ENCODE measurements around the gene ADORA2A. TPM values are rescaled to one million over a fixed set of nuclear protein-coding genes. Genes with fewer than 3 reads are reported as not detected.

The ADORA2A gene
- polyA plus RNA-seq, 2 of the 4 experiments (the other 2 are of a cell fraction) = 0.48 to 1.8 TPM

DNA sequence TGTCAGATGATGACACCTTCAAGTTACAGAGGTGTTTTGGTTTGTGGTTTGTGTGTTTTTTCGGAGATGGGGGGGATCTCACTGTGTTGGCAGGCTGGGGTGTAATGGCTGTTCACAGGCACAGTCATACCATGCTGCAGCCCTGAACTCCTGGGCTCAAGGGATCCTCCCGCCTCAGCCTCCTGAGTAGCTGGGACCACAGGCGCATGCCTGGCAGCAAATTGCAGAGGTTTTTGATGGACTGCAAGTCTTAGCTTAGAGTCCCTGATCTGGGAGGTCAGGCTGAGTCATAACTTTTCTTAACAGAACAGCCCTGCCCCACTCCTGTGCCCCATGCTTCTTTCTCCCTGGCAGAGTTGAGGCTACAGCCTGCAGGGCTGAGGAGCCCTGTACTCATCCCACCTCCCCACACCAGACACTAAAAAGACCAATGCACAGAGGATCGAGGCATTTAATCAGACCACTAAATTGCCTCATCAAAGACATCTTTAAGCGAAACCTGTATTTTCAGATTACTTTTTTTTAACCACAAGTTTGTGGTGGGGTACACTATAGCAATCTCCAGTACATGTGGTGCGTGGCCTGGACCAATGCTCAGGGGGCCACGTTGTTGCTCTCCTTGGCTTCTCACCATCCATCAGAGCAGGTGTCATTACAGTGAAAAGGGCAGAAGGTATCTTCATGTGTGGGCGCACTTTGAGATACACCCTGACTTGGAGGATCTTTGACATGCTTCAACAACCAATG, 17.1 kb upstream of the ADORA2A start:
- DNase-seq (ENCODE audit: low read depth in 1 of 2, low spot score in 1 of 2) = no peak
- no peak overlapping the region for H3K4me3 ChIP-seq
- no peak overlapping the region for H3K27ac ChIP-seq
- no peak for FAIRE-seq
- 91% methylated on average over 8 of the region's 8 CpGs for WGBS (ENCODE audit: missing lambda C conversion rate)
- ATAC-seq = peak in 1 of 2 experiments; percentile 35; a peak in 2 of 6 replicates
- TF ChIP-seq ELK1 (IDR thresholded peaks at IDR 0.05; ENCODE audit: low read depth, low read length) (no peak), RNF2 (IDR thresholded peaks at IDR 0.05; ENCODE audit: borderline replicate concordance, low read depth) (no peak), EHF (CRISPR knock-in tag; IDR thresholded peaks at IDR 0.05) (no peak), FOSL2 (IDR thresholded peaks at IDR 0.05) (no peak), FOSL2 (CRISPR knock-in tag; IDR thresholded peaks at IDR 0.05) (no peak), TP53 (CRISPR knock-in tag; IDR thresholded peaks at IDR 0.05) (no peak), ESRRA (IDR thresholded peaks at IDR 0.05; ENCODE audit: borderline replicate concordance, low read length) (no peak), CHD4 (IDR thresholded peaks at IDR 0.05; ENCODE audit: borderline replicate concordance) (no peak), HEYL (CRISPR knock-in tag; IDR thresholded peaks at IDR 0.05) (no peak), ZSCAN20 (CRISPR knock-in tag; IDR thresholded peaks at IDR 0.05) (no peak)
- TF ChIP-seq, protein P1, sequence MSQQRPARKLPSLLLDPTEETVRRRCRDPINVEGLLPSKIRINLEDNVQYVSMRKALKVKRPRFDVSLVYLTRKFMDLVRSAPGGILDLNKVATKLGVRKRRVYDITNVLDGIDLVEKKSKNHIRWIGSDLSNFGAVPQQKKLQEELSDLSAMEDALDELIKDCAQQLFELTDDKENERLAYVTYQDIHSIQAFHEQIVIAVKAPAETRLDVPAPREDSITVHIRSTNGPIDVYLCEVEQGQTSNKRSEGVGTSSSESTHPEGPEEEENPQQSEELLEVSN (IDR thresholded peaks at IDR 0.05; ENCODE audit: borderline replicate concordance, low read depth) = no peak
- no peak overlapping the region for H3K4me2 ChIP-seq
- no peaks in the 10 kb centered on the region for H3K9me3 ChIP-seq
- POLR2A ChIA-PET = no interaction called here
- peaks cover 13% of the 10 kb centered on the region; the same call in 2 of the 3 replicates for H3K4me1 ChIP-seq
- CTCF ChIA-PET = no interaction called here

GRCh38 chr22:24411256-24412004, 16.0 kb upstream of the ADORA2A start:
- CTCF ChIA-PET = interaction anchor here (1.1 to 1.2 kb wide), 3 partner anchors 11 to 13 kb away, joined by 3 to 7 read pairs (median 3); no protein-coding TSS in a partner anchor
- 100% methylated on average over 6 of the region's 10 CpGs for WGBS (ENCODE audit: missing lambda C conversion rate)
- FAIRE-seq (no peak), ATAC-seq (no peak), DNase-seq (ENCODE audit: low read depth in 1 of 2, low spot score in 1 of 2) (no peak)
- POLR2A ChIA-PET = no interaction called here
- H3K4me3 ChIP-seq = no peak overlapping the region
- H3K4me2 ChIP-seq = no peak overlapping the region
- TF ChIP-seq TP53 (CRISPR knock-in tag; IDR thresholded peaks at IDR 0.05) (no peak), CEBPB (IDR thresholded peaks at IDR 0.05) (no peak), HOXA7 (CRISPR knock-in tag; IDR thresholded peaks at IDR 0.05) (no peak), RCOR1 (IDR thresholded peaks at IDR 0.05; ENCODE audit: low read depth, low read length) (no peak), RAD21 (conservative IDR thresholded peaks at IDR 0.05 in 1 of 2, IDR thresholded peaks at IDR 0.05 in 1 of 2) (no peak), HOXB13 (CRISPR knock-in tag; IDR thresholded peaks at IDR 0.05; ENCODE audit: low read depth) (no peak), ZSCAN20 (CRISPR knock-in tag; IDR thresholded peaks at IDR 0.05) (no peak), HMGXB4 (CRISPR knock-in tag; IDR thresholded peaks at IDR 0.05; ENCODE audit: borderline replicate concordance) (no peak), HDAC2 (IDR thresholded peaks at IDR 0.05) (no peak), REST (IDR thresholded peaks at IDR 0.05) (no peak), ELK1 (IDR thresholded peaks at IDR 0.05; ENCODE audit: low read depth, low read length) (no peak), NFE2L2 (conservative IDR thresholded peaks at IDR 0.05; ENCODE audit: low read length) (no peak)
- TF ChIP-seq, protein P2, sequence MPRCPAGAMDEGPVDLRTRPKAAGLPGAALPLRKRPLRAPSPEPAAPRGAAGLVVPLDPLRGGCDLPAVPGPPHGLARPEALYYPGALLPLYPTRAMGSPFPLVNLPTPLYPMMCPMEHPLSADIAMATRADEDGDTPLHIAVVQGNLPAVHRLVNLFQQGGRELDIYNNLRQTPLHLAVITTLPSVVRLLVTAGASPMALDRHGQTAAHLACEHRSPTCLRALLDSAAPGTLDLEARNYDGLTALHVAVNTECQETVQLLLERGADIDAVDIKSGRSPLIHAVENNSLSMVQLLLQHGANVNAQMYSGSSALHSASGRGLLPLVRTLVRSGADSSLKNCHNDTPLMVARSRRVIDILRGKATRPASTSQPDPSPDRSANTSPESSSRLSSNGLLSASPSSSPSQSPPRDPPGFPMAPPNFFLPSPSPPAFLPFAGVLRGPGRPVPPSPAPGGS (IDR thresholded peaks at IDR 0.05) = no peak
- TF ChIP-seq, protein P3, sequence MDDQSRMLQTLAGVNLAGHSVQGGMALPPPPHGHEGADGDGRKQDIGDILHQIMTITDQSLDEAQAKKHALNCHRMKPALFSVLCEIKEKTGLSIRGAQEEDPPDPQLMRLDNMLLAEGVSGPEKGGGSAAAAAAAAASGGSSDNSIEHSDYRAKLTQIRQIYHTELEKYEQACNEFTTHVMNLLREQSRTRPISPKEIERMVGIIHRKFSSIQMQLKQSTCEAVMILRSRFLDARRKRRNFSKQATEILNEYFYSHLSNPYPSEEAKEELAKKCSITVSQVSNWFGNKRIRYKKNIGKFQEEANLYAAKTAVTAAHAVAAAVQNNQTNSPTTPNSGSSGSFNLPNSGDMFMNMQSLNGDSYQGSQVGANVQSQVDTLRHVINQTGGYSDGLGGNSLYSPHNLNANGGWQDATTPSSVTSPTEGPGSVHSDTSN (IDR thresholded peaks at IDR 0.05) = no peak
- no peak overlapping the region for H3K27ac ChIP-seq
- H3K4me1 ChIP-seq = peaks cover 13% of the 10 kb centered on the region; the same call in 2 of the 3 replicates
- no peaks in the 10 kb centered on the region for H3K9me3 ChIP-seq

All from A549 (cell line).